Measurements from ENCODE around the gene FHIT.

The FHIT gene

GRCh38 chr3:60887574-60887973, 363.7 kb downstream of the FHIT start:
- Histone ChIP-seq H3K9ac (ENCODE audit: low read length) (no peak overlapping the region), H3K27ac (ENCODE audit: low read length) (no peak overlapping the region)

DNA sequence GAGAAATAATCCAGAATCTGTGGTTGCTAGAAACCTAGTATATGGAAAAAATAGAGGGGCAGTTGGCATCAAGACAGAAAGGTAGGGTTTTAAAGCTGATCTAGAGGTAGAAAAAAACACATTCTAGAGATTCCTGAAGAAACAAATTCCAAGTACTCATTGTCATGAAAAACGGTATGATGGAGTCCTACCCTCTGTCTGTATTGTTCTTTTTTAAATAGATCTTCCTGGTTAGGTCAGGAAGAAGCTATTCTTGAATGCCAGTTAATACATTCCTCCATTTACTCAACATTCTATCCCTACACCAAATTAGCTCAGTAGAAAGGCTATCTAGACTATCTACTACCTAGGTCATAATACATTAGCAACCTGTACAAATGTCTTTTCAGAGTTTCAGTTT, 364.7 kb downstream of the FHIT start:
- Histone ChIP-seq H3K27ac (ENCODE audit: low read length) (no peak overlapping the region), H3K9me3 (ENCODE audit: insufficient read depth, low read length) (no peaks in the 10 kb centered on the region), H4K20me1 (ENCODE audit: insufficient read depth, low read length) (no peaks in the 10 kb centered on the region), H3K4me2 (ENCODE audit: low read length) (no peak overlapping the region), H3K79me2 (ENCODE audit: low read length) (no peaks in the 10 kb centered on the region), H3K4me3 (ENCODE audit: low read length) (no peak overlapping the region), H3K27me3 (ENCODE audit: low read depth, low read length) (no peaks in the 10 kb centered on the region), H3K4me1 (ENCODE audit: low read length) (no peaks in the 10 kb centered on the region), H3K36me3 (replicated peaks; ENCODE audit: low read depth, low read length) (no peaks in the 10 kb centered on the region), H3K9ac (ENCODE audit: low read length) (no peak overlapping the region), H2AFZ (ENCODE audit: low read depth, low read length) (no peak overlapping the region)
- TF ChIP-seq CTCF (IDR thresholded peaks at IDR 0.05; ENCODE audit: low read depth, low read length) (no peak), EZH2phosphoT487 (IDR thresholded peaks at IDR 0.05; ENCODE audit: low read depth) (no peak)

More at GRCh38 chr3:60887574-60887973, 363.7 kb downstream of the FHIT start:
- Histone ChIP-seq H3K27me3 (ENCODE audit: low read depth, low read length) (no peaks in the 10 kb centered on the region), H3K36me3 (replicated peaks; ENCODE audit: low read depth, low read length) (no peaks in the 10 kb centered on the region), H3K4me2 (ENCODE audit: low read length) (no peak overlapping the region), H3K79me2 (ENCODE audit: low read length) (no peaks in the 10 kb centered on the region), H3K9me3 (ENCODE audit: insufficient read depth, low read length) (no peaks in the 10 kb centered on the region), H3K4me1 (ENCODE audit: low read length) (no peaks in the 10 kb centered on the region), H2AFZ (ENCODE audit: low read depth, low read length) (no peak overlapping the region), H3K4me3 (ENCODE audit: low read length) (no peak overlapping the region), H4K20me1 (ENCODE audit: insufficient read depth, low read length) (no peaks in the 10 kb centered on the region)
- TF ChIP-seq CTCF (IDR thresholded peaks at IDR 0.05; ENCODE audit: low read depth, low read length) (no peak), EZH2phosphoT487 (IDR thresholded peaks at IDR 0.05; ENCODE audit: low read depth) (no peak)

DNA sequence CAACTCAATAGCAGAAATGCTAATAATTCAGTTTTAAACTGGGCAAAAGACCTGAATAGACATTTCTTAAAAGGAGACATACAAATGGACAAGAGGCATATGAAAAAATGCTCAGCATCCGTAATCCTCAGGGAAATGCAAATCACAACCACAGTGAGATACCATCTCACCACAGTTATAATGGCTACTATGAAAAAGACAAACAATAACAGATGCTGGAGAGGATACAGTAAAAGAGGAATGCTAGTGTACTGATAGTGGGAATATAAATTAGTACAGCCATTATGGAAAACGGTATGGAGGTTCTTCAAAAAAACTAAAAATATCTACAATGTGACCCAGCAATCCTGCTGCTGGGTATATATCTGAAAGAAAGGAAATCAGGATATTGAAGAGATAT, 367.2 kb downstream of the FHIT start:
- Histone ChIP-seq H4K20me1 (ENCODE audit: insufficient read depth, low read length) (no peaks in the 10 kb centered on the region), H3K4me3 (ENCODE audit: low read length) (no peak overlapping the region), H2AFZ (ENCODE audit: low read depth, low read length) (no peak overlapping the region), H3K9me3 (ENCODE audit: insufficient read depth, low read length) (no peaks in the 10 kb centered on the region), H3K4me2 (ENCODE audit: low read length) (no peak overlapping the region), H3K27ac (ENCODE audit: low read length) (no peak overlapping the region), H3K4me1 (ENCODE audit: low read length) (no peaks in the 10 kb centered on the region), H3K79me2 (ENCODE audit: low read length) (no peaks in the 10 kb centered on the region), H3K36me3 (replicated peaks; ENCODE audit: low read depth, low read length) (no peaks in the 10 kb centered on the region), H3K27me3 (ENCODE audit: low read depth, low read length) (no peaks in the 10 kb centered on the region), H3K9ac (ENCODE audit: low read length) (no peak overlapping the region)
- TF ChIP-seq EZH2phosphoT487 (IDR thresholded peaks at IDR 0.05; ENCODE audit: low read depth) (no peak), CTCF (IDR thresholded peaks at IDR 0.05; ENCODE audit: low read depth, low read length) (no peak)

GRCh38 chr3:60877188-60877587, 374.1 kb downstream of the FHIT start:
- H3K9me3 ChIP-seq (ENCODE audit: insufficient read depth, low read length) = no peaks in the 10 kb centered on the region
- no peaks in the 10 kb centered on the region for H4K20me1 ChIP-seq (ENCODE audit: insufficient read depth, low read length)
- no peak overlapping the region for H3K4me2 ChIP-seq (ENCODE audit: low read length)
- H3K27me3 ChIP-seq (ENCODE audit: low read depth, low read length) = no peaks in the 10 kb centered on the region
- H3K36me3 ChIP-seq (replicated peaks; ENCODE audit: low read depth, low read length) = no peaks in the 10 kb centered on the region
- H3K27ac ChIP-seq (ENCODE audit: low read length) = no peak overlapping the region
- TF ChIP-seq CTCF (IDR thresholded peaks at IDR 0.05; ENCODE audit: low read depth, low read length) (no peak), EZH2phosphoT487 (IDR thresholded peaks at IDR 0.05; ENCODE audit: low read depth) (no peak)
- H3K4me3 ChIP-seq (ENCODE audit: low read length) = no peak overlapping the region
- H3K4me1 ChIP-seq (ENCODE audit: low read length) = no peaks in the 10 kb centered on the region
- H2AFZ ChIP-seq (ENCODE audit: low read depth, low read length) = no peak overlapping the region
- no peaks in the 10 kb centered on the region for H3K79me2 ChIP-seq (ENCODE audit: low read length)
- H3K9ac ChIP-seq (ENCODE audit: low read length) = no peak overlapping the region
